GDM1 (cell line): ENCODE data around the gene MUC20.
"Not testable (repeated sequence)": the region's sequence is repeated elsewhere in the genome, so short reads cannot be mapped to it uniquely, and the experiment has no call there.

Experiments
- DNase-seq: peaks from one replicate; lab custom pipeline; 2025; lab: John Stamatoyannopoulos, UW

MUC20 gene

DNA sequence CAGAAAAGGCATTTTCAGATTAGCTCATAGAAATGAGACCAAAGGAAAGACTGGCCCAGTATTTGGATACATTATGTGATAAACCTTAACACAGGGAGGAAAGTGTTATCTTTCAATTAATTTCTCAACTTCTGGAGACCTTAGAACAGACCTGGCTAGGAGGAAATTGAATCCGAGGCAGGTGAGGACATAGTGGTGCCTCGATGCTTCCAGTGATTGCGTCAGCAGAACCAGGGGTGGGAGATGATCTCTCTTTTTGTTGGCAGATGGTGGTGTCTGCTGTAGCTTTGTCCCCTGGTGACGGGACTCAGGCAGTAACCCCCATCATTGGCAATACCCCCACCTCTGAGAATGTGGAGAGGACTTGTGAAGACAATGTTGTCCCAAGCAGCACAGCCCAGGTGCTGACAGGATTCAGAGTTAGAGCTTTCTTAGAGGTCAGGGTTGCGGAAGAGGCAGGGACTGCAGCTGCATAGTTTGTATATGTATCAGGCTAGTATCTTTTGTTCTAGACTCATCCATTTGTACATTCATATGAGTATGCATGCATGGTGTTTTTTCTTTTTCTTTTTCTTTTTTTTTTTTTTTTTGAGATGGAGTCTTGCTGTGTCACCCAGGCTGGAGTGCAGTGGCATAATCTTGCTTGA is 27.9 kb upstream of the MUC20 start:
- no peak for DNase-seq

- no peak for DNase-seq
Measured at GRCh38 chr3:195693428-195694216, 27.2 kb upstream of the MUC20 start.

DNA sequence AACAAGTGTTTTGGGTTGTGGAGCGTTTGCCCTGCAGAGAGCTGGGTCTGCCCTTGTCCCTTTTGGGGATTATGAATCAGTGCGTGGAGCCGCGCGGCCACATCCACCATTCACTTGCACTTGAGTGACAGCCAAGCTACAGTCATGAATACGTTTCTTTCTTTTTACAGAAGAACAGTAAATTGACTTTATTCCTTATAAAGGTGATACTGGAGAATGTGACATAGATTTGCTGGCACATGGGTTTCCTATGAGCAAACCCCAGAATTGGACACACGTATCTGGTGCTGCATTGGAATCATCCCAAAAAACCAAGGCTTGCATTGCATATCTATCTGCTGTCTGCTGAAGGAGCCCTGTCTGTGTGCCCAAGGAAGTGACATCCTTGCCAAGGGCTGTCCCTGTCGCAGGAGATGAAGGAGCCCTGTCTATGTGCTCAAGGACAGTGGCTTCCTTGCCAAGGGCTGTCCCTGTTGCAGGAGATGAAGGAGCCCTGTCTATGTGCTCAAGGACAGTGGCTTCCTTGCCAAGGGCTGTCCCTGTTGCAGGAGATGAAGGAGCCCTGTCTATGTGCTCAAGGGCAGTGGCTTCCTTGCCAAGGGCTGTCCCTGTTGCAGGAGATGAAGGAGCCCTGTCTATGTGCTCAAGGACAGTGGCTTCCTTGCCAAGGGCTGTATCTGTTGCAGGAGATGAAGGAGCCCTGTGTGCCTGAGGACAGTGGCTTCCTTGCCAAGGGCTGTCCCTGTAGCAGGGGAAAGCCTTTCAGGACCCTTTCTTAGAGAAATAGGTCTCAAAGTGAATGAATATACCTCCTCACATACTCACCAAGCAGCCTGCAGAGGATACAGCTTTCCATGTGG is 26.3 kb upstream of the MUC20 start:
- not testable (repeated sequence) for DNase-seq

DNA sequence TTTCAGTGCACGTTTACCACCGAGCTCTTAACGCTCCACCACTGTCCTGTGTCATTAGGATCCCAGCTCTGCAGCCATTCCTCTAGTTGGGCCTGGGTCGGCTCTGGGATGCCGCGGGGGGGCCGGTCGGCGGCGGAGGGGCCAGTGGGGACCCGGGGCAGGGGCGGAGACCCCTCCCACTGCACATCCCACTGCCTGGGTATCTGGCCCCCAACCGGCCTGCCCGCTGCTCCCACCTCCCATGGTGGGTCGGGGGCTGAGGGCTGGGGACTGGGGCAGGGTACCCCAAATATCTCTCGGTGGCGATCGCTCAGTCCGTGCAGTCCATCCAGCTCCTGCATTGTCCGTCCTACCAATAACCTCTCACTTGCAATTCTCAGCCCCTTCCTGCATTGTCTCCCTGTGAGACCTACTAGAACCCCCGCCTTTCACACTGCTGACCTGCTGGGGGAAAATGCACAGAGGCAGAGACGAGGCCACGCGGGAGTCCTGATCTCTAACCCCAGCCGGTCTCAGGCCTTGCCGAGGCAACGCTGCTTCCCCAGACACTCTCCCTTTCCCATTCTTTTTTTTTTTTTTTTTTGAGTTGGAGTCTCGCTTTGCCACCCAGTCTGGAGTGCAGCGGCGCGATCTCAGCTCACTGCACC is 24.0 kb upstream of the MUC20 start:
- DNase-seq: no peak

- DNase-seq: no peak
Measured at GRCh38 chr3:195697582-195698324, 23.0 kb upstream of the MUC20 start.

- no peak for DNase-seq
Measured at GRCh38 chr3:195698325-195698646, 22.5 kb upstream of the MUC20 start.

DNA sequence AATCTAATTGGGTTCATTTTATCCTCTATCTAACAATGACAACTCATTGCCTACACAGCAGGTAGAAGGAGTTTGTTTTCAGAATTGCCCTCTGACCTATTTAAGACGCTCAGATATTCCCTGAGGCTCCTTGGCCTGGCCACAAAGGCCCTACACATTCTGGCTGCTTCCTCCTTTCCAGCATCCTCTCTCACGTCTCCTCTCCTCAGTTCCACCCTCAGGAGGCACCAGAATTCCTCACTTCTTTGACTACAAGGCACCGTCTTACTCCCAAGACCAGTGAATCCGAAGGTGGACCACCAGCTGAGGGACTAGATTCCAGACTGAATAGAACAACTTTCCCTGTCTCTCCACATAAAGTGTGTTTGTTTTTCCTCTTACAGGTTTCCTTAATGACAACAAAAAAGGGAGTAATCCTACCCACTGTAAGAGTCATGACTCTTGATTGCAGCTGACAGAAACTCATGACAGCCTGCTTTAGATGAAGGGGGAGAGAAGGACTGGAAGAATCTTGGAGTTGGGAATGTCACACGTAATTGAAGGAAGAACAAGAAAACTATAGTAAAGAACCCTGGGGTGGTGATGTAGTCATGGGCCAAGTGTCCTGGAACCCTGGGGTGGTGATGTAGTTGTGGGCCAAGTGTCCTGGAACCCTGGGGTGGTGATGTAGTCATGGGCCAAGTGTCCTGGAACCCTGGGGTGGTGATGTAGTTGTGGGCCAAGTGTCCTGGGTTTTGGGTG is 22.0 kb upstream of the MUC20 start:
- DNase-seq: no peak

- DNase-seq: no peak
Measured at GRCh38 chr3:195699388-195699771, 21.4 kb upstream of the MUC20 start.

- DNase-seq: no peak
Measured at GRCh38 chr3:195699860-195700259, 20.9 kb upstream of the MUC20 start.

DNA sequence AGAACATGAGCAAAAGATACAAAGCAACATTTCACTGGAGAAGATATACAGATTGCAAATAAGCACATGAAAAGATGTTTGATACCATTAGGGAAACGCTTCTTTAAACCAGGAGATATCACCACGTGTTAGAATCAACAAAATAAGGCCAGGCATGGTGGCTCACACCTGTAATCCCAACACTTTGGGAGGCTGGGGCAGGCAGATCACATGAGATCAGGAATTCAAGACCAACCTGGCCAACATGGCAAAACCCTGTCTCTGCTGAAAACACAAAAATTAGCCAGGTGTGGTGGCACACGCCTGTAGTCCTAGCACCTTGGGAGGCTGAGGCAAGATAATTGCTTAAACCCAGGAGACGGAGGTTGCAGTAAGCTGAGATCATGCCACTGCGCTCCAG is 20.5 kb upstream of the MUC20 start:
- no peak for DNase-seq

GRCh38 chr3:195701042-195701915 is 19.5 kb upstream of the MUC20 start:
- no peak for DNase-seq

DNA sequence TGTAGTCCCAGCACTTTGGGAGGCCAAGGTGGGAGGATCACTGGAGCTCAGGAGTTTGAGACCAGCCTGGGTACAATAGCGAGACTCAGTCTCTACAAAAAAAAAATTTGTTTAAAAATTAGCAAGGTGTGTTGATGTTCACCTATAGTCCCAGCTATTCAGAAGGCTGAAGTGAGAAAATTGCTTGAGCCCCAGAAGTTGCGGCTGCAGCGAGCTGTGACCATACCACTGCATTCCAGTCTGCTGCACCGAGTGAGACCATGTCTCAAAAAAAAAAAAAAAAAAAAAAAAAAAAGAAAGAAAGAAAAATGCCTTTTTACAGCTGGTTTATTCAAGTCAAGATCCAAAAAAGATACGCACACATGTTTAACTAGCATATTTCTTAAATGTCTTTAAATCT is 17.0 kb upstream of the MUC20 start:
- DNase-seq: no peak

- no peak for DNase-seq
Measured at GRCh38 chr3:195704433-195704999, 16.3 kb upstream of the MUC20 start.

- no peak for DNase-seq
Measured at GRCh38 chr3:195705081-195705991, 15.4 kb upstream of the MUC20 start.

DNA sequence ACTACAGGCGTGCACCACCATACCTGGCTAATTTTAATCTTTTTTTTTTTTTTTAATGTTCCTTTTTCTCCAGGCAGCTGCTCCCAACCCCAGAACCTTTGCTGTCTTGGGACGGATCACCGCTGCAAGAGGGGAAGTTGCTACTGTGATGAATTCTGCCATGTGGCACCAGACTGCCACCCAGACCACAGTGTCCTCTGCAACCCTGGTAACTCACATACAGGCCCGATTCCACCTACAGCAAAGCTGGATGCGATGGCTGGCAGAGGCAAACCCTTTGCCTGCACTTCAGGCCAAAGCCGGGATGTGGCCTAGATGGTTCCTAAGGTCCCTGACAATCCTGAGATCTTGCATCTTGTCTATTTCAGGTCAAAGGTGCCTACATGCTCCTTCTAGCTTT is 12.7 kb upstream of the MUC20 start:
- no peak for DNase-seq

DNA sequence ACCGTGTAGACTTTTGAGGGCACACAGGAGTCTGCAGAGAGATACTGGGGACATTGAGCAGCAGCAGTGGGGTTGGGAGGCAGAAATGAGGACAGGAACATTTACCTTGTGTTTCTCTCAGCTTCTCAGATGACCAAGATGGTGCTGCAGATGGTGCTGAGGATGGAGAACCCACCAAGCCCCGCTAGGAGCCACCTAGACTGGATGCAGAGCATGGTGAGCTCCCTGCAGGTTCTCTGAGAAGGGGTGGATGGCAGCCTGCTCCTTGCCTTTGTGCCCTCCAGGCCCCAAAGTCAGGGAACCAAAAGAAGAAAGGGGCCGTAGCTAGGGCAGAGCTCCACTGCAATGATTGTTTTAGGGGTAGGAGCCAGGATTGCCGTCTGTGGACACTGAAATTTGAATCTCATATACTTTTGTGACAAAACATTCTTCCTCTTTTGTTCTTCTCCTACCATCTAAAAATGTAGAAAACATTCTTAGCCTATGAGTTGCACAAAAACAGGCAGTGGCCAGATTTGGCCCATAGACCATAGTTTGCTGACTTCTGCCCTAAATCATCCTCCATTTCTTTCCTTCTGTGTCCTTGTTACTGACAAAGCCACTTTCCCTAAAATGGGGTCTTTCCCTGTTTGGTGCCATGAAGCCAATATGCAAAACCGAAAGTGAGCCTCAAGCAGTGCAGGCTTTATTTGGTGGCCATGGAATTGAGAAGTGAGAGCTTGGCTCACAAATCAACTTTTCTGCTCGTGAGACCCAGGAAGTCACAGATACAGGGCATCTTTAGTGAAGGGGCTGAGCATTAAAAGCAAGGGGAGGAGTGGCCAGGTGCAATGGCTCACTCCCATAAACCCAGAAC is 11.9 kb upstream of the MUC20 start:
- DNase-seq: no peak

- DNase-seq: no peak
Measured at GRCh38 chr3:195709676-195710085, 11.1 kb upstream of the MUC20 start.
